ENCODE results near the gene MFAP3L. TPM values are rescaled to one million over a fixed set of nuclear protein-coding genes. Genes with fewer than 3 reads are reported as not detected.
"Not testable (repeated sequence)": the region's sequence is repeated elsewhere in the genome, so short reads cannot be mapped to it uniquely, and the experiment has no call there.

Gene MFAP3L
- total RNA-seq, 2 donors from 2014 or later: 2.4 to 4.7 TPM

- Histone ChIP-seq H3K27ac (no peak overlapping the region), H3K36me3 (no peaks in the 10 kb centered on the region), H3K9me3 (no peaks in the 10 kb centered on the region), H3K9ac (ENCODE audit: low read depth in 2 of 2, low read length in 2 of 2) (no peak overlapping the region), H3K4me3 (no peak overlapping the region), H3K4me1 (no peaks in the 10 kb centered on the region), H3K27me3 (no peaks in the 10 kb centered on the region)
- no peak for DNase-seq
- intact Hi-C loops (cut with DNase I): no loop called here
- no peak for TF ChIP-seq CTCF (IDR thresholded peaks at IDR 0.05)
Measured at GRCh38 chr4:169955521-169955920, 70.7 kb downstream of the MFAP3L start.

DNA sequence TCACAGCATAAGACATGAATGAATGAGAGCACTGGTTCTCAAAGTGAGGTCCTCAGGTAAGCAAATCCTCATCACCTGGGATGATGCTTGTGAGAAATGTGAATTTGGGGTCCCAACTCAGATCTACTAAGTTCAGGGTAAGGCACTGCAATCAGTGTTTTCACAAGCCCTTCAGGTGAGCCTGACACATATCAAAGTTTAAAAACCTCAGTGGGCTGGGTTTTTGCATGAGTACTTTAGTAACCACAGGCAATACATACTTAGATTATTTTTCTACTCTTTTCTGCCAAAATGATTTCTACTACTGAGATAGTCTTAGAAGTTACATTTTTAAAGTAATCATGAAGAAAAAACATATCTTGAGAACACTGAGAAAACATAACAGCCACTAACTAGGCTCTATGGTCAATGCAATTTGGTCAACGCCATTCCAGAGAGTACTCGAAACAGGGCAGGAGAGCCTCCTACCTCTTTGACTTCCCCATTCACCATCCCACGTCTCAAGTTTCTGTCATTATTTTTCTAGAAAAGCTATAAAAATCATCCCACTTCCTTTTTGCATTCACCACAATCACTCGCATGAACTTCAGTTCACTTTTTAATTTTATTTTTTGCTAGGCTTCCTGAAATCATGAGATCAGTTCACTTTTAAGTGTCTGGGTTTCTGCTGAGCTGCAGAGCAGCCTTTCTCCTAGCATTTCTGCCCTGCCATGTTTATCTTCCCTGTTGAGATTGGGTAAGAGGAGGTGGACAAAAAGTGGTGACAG is 73.8 kb downstream of the MFAP3L start:
- Histone ChIP-seq H3K9ac (ENCODE audit: low read depth in 2 of 2, low read length in 2 of 2) (no peak overlapping the region), H3K27me3 (no peaks in the 10 kb centered on the region), H3K4me1 (no peaks in the 10 kb centered on the region), H3K36me3 (no peaks in the 10 kb centered on the region), H3K4me3 (no peak overlapping the region), H3K9me3 (no peaks in the 10 kb centered on the region), H3K27ac (no peak overlapping the region)
- intact Hi-C loops (cut with DNase I): no loop called here
- no peak for TF ChIP-seq CTCF (IDR thresholded peaks at IDR 0.05)
- no peak for DNase-seq

DNA sequence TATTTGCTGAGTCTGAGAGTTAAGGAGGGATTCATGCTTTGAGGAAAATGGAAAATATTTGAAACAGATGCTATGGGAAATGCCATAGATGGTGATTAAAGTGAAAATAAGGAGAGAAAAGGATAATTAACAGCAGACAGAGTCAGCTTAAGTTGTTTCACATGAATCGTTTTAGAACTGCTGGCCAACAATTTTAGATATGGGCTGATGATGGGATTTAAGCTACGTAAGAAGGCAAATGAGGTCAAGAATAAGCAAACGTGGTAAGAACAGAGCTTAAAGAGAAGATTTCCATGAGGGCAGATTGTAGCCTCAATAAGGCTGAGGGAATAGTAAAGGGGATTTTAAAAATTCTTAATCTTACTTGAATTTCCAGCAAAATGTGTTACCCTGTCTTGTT is 77.9 kb downstream of the MFAP3L start:
- no peaks in the 10 kb centered on the region for H3K27me3 ChIP-seq
- DNase-seq: no peak
- no peaks in the 10 kb centered on the region for H3K4me1 ChIP-seq
- no peaks in the 10 kb centered on the region for H3K36me3 ChIP-seq
- no peaks in the 10 kb centered on the region for H3K9me3 ChIP-seq
- H3K9ac ChIP-seq (ENCODE audit: low read depth in 2 of 2, low read length in 2 of 2): no peak overlapping the region
- intact Hi-C loops (cut with DNase I): no loop called here
- H3K27ac ChIP-seq: no peak overlapping the region
- no peak overlapping the region for H3K4me3 ChIP-seq
- no peak for TF ChIP-seq CTCF (IDR thresholded peaks at IDR 0.05)

- TF ChIP-seq CTCF (IDR thresholded peaks at IDR 0.05): no peak
- intact Hi-C loops (cut with DNase I): no loop called here
Measured at GRCh38 chr4:169945636-169946035, 80.6 kb downstream of the MFAP3L start.

DNA sequence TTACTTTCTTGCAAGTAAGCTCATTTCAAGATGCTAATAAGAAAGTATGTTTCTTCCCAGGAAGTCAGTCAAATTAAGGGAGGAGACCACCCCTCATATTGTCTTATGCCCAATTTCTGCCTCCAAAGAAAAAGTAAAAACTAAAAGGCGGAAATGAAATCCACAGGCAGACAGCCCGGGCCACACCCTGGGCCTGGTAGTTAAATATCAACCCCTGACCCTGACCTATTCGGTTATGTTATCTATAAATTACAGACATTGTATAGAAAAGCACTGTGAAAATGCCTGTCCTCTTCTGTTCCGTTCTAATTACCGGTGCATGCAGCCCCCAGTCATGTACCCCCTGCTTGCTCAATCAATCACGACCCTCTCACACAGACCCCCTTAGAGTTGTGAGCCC is 82.6 kb downstream of the MFAP3L start:
- intact Hi-C loops (cut with DNase I); H3K4me3 ChIP-seq; H3K27ac ChIP-seq; H3K27me3 ChIP-seq; H3K9ac ChIP-seq (ENCODE audit: low read depth in 2 of 2, low read length in 2 of 2); H3K36me3 ChIP-seq; H3K4me1 ChIP-seq; H3K9me3 ChIP-seq: not testable (repeated sequence)
- peak; percentile 63 for DNase-seq

More at GRCh38 chr4:169945636-169946035, 80.6 kb downstream of the MFAP3L start:
- DNase-seq: no peak
- H3K27me3 ChIP-seq: no peaks in the 10 kb centered on the region
- no peak overlapping the region for H3K27ac ChIP-seq
- H3K36me3 ChIP-seq: no peaks in the 10 kb centered on the region
- no peak overlapping the region for H3K9ac ChIP-seq (ENCODE audit: low read depth in 2 of 2, low read length in 2 of 2)
- H3K4me3 ChIP-seq: no peak overlapping the region
- no peaks in the 10 kb centered on the region for H3K4me1 ChIP-seq
- H3K9me3 ChIP-seq: no peaks in the 10 kb centered on the region

- Histone ChIP-seq H3K27me3 (no peaks in the 10 kb centered on the region), H3K4me1 (no peaks in the 10 kb centered on the region), H3K9ac (ENCODE audit: low read depth in 2 of 2, low read length in 2 of 2) (no peak overlapping the region), H3K27ac (no peak overlapping the region), H3K36me3 (no peaks in the 10 kb centered on the region), H3K4me3 (no peak overlapping the region), H3K9me3 (no peaks in the 10 kb centered on the region)
- DNase-seq: no peak
- intact Hi-C loops (cut with DNase I): no loop called here
- TF ChIP-seq CTCF (IDR thresholded peaks at IDR 0.05): no peak
Measured at GRCh38 chr4:169941141-169941540, 85.1 kb downstream of the MFAP3L start.

All from colonic mucosa (tissue), 4 donors.